GM10248 (cell line): ENCODE data around the gene MAP4K4.
A peak's percentile ranks its signal among the peaks of the same experiment; 100 is the strongest.

Experiments
- CTCF ChIA-PET: fragments of 300-600 bp; sonication (Branson Sonifier 250); formaldehyde crosslinking; extraction: SDS; loops from one replicate; lab custom pipeline; 2021; ENCODE audit warnings: antibody characterized with exemption; lab: Yijun Ruan, JAX
- POLR2A ChIA-PET: fragments of 350-650 bp; sonication (Branson Sonifier 250); formaldehyde crosslinking; extraction: SDS; loops from one replicate; lab custom pipeline; 2020; ENCODE audit warnings: antibody characterized with exemption; lab: Yijun Ruan, JAX
- DNase-seq: peaks from one replicate; pipeline ENCODE4 v3.0.0; 2012; ENCODE audit errors: extremely low spot score
- CTCF ChIP-seq: IDR thresholded peaks from 2 replicates; pipeline ENCODE4 v1.5.1; 2012; ENCODE audit warnings: mild to moderate bottlenecking, low read depth; ENCODE audit errors: extremely low read depth, missing control alignments, control extremely low read depth

The MAP4K4 gene

GRCh38 chr2:101823347-101823791 lies 125.9 kb downstream of the MAP4K4 start:
- DNase-seq, result peak; percentile 34
- CTCF ChIA-PET, result interaction anchor here (0.8 to 4.8 kb wide), 7 partner anchors 9 to 620 kb away, joined by 3 to 29 read pairs (median 4); no protein-coding TSS in a partner anchor
- POLR2A ChIA-PET, result no interaction called here
- TF ChIP-seq CTCF, result peak; percentile 80

- TF ChIP-seq CTCF, result no peak
- POLR2A ChIA-PET, result no interaction called here
- no peak for DNase-seq
- CTCF ChIA-PET, result interaction anchor here (0.6 to 4.8 kb wide), 10 partner anchors 9 to 620 kb away, joined by 3 to 29 read pairs (median 4); no protein-coding TSS in a partner anchor
Observed at GRCh38 chr2:101823859-101824258, 126.4 kb downstream of the MAP4K4 start.

GRCh38 chr2:101826716-101827115 lies 129.2 kb downstream of the MAP4K4 start:
- TF ChIP-seq CTCF, result no peak
- ChIA-PET POLR2A (no interaction called here), CTCF (interaction anchor here (1.2 to 2.5 kb wide), 5 partner anchors 50 to 485 kb away, joined by 3 to 7 read pairs (median 3); no protein-coding TSS in a partner anchor)
- DNase-seq, result no peak

GRCh38 chr2:101827246-101827645 lies 129.7 kb downstream of the MAP4K4 start:
- POLR2A ChIA-PET, result no interaction called here
- TF ChIP-seq CTCF, result no peak
- CTCF ChIA-PET, result interaction anchor here (1.2 to 2.5 kb wide), 5 partner anchors 10 to 485 kb away, joined by 3 to 8 read pairs (median 5); no protein-coding TSS in a partner anchor
- DNase-seq, result no peak

- DNase-seq, result no peak
- CTCF ChIA-PET, result interaction anchor here (0.8 to 2.5 kb wide), 9 partner anchors 9 to 486 kb away, joined by 3 to 8 read pairs (median 5); no protein-coding TSS in a partner anchor
- POLR2A ChIA-PET, result no interaction called here
- no peak for TF ChIP-seq CTCF
Observed at GRCh38 chr2:101828257-101828656, 130.8 kb downstream of the MAP4K4 start.

GRCh38 chr2:101828673-101829334 lies 131.3 kb downstream of the MAP4K4 start:
- ChIA-PET CTCF (interaction anchor here (0.8 to 3.4 kb wide), 10 partner anchors 8 to 487 kb away, joined by 3 to 21 read pairs (median 4); no protein-coding TSS in a partner anchor), POLR2A (no interaction called here)
- TF ChIP-seq CTCF, result no peak
- no peak for DNase-seq
